ENCODE data around the gene SUGCT. TPM values are rescaled to one million over a fixed set of nuclear protein-coding genes. Genes with fewer than 3 reads are reported as not detected.
"Not testable (repeated sequence)": the region's sequence is repeated elsewhere in the genome, so short reads cannot be mapped to it uniquely, and the experiment has no call there.

Gene SUGCT
- 0.81 TPM for total RNA-seq

DNA sequence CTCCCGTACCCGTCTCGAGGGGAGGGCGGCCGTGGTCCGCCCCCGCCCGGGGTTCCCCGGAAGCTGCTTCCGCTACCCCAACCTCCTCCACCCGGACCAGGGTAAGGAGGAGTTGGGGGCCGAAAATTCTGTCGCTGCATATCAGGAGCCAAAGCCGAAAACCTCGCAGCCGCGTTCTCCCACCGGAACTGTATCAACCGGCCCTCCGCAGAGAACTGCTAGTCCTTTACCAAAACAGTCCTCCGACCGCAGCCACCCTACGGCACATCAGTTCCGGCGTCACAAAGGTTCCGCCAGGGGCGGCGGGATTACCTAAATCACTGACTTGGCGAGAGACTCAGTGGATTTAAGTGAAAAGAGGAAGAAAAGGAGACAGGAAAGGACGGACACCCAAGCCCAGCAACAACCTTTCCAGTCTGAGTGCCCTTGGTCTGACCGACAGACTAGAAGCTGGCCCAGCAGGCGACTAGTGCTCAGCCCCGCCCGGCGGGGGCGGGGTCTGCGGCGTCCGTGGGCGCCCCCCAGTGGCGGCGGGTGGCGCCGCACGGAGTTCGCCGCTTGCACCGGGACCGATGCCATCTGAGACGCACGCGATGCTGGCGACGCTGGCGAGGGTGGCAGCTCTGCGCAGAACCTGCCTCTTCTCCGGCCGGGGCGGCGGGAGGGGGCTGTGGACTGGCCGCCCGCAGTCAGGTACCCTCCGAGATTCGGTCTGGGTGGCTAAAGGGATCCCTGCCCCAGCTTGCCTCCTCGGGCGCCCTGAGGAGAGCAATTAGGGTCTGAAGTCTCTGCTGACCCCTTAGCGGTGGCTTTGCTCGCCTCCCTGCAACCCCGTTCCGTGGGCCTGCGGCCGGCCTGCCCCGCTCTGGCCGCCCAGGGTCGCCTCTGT lies at the start of gene SUGCT, which contains the start of gene MPLKIP:
SUGCT (plus strand) TSS at position 578 of the 889 bp plus-strand sequence.
MPLKIP (minus strand) TSS at position 195 of the 889 bp plus-strand sequence; CDS start at position 140, 55 bp downstream.
- DNase-seq (ENCODE audit: low read depth in 2 of 3, low spot score in 2 of 3): peak; percentile 91 to 94 (median 92)

DNA sequence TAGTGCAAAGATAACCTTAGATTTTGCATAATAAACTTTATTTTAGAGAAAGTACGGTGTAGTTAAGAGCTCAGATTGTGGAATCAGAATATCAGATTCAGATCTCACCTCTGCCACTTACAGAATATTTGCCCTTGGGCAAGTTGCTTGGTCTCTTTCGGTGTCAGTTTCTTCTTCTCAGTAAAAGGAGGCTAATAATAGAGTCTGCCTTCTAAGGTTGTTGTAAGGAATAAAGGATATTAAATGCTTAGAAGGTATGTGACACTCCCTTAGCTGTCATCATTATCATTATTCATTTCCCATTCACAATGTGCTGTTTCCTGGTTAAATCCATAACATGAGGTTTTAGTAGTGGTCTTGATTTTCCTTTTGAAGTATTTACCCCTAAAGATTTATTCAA lies 42.6 kb upstream of the SUGCT start:
- no peak for DNase-seq (ENCODE audit: low read depth in 2 of 3, low spot score in 2 of 3)

DNA sequence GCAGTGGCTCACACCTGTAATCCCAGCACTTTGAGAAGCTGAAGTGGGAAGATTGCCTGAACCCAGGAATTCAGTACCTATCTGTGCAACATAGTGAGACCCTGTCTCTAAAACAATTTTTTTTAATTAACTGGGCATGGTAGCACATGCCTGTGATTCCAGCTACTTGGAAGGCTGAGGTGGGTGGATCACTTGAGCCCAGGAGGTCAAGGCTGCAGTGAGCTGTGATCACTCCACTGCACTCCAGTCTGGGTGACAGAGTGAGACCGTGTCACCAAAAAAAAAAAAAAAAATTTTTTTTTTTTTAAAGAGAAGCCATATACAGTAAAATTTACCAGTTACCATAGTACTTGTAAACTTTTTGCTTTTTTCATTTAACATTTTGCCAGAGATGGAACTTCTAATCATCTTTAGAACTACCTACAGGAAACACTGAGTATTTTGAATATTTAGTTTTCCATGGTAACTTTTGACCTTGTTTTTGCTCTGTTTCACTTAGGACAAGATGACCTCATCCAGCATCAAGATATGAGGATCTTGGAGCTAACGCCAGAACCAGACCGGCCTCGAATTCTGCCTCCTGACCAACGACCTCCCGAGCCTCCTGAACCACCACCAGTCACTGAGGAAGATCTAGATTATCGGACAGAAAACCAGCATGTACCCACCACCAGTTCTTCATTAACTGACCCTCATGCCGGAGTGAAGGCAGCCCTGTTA lies 41.0 kb upstream of the SUGCT start:
- DNase-seq (ENCODE audit: low read depth in 2 of 3, low spot score in 2 of 3): no peak

DNA sequence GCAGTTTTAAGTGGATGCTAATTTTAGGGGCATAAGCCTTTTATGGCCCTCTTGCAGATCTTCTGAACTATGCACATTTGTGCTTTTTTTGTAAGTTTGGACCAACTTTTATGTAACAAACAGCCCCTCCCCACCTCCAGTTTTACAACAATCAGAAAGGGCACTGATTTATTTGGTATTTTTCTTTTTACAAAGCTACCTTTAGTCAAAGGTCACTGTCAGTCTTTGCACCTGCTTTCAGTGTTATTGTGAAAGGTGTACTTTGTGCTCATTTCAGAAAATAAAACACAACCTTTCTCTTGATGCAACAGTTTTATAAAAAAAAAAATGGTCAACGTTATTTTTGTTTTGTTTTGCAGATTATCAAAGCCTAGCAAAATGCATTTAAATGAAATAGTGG lies 39.6 kb upstream of the SUGCT start:
- no peak for DNase-seq (ENCODE audit: low read depth in 2 of 3, low spot score in 2 of 3)

DNA sequence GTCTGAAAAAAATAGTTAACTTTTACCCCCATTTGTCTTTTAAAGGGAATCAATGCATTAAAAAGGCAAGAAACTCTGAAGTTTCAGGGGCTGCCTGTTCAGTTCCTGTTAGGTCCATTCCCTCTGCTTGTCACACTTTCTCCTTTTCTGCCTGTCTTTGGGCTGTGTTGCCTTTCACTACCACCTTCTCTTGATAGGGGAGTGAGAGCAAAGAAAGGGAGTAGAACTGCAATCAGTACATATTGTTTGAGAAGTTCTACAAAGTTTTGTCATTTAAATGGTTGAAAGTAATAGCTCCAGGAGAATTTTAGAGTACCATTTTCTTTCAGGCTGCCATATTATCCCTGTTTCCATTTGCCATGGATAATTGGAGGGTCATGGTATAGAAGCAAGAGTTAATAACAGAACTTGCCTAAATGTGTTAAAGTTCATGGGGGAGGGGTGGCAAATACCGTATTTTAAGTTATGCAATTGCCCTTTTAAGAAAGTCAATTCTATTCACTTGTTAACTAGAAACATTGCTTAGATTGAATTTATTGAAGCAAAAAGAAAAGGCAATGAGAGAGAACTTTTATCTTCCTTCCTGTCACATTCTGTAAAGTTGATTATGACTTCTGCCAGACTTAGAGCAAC lies 39.0 kb upstream of the SUGCT start:
- no peak for DNase-seq (ENCODE audit: low read depth in 2 of 3, low spot score in 2 of 3)

DNA sequence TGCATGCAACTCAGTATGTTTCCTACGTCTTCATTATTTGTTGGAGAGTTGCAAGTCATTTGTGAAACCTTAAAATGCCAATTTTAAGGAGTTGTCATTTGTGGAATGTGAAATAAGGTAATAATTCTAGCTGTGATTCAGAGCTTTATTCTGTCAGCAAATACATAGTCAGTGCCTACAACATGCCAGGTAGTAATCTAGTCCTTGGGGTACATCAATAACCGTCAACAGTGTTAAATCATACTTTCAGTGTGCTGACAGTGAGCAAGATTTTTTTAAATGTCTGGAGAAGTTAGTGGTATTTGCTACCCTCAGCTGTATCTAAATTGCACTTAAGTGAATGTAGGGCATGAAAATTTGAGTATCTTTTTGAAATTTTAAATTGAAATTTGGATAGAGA lies 37.1 kb upstream of the SUGCT start:
- no peak for DNase-seq (ENCODE audit: low read depth in 2 of 3, low spot score in 2 of 3)

DNA sequence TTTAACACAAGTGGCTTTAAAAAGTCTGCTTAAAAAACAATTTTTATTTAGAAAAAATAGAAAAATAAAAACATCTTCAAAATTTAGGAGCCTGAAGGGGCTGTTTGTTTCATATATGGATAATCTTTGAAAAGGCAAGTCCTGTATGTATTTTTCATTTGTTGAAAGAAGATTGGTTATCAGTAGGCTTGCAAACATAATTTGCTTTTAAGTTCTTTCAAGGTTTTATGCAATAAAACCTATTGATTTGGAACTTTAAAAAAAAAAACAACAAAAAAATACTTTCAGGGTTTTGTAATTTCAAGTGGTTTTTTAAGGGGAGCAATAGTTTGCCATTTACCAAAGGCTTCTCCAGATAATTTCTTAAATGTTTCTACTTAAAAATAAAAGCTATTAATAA lies 36.0 kb upstream of the SUGCT start:
- DNase-seq (ENCODE audit: low read depth in 2 of 3, low spot score in 2 of 3): no peak

DNA sequence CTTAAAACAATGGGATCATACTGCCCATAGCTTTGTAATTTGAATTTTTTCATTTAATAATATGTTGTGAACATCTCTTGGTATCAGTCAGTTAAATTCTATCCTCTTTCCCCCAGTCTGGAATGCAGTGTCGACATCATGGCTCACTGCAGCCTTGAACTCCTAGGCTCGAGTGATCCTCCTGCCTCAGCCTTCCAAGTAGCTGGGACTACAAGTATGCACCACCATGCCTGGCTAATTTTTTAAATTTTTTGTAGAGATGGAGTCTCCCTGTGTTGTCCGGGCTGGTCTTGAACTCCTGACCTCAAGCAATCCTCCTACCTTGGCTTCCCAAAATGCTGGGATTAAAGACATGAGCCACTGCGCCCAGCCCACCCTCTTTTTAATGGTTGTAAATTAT lies 35.0 kb upstream of the SUGCT start:
- no peak for DNase-seq (ENCODE audit: low read depth in 2 of 3, low spot score in 2 of 3)

DNA sequence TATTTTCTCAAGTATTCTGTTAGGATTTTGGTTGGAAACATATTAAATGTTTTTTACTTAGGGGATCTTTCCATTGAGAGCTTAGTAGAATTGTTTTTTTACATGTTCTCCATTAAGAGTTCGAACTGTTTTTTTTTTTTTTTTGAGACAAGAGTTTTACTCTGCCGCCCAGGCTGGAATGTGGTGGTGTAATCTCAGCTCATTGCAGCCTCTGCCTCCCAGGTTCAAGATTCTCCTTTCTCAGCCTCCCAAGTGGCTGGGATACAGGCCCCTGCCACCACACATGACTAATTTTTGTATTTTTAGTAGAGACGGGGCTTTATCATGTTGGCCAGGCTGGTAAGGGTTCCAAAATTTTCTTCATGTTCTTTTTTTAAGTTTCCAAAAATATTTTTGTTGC lies 33.6 kb upstream of the SUGCT start:
- no peak for DNase-seq (ENCODE audit: low read depth in 2 of 3, low spot score in 2 of 3)

DNA sequence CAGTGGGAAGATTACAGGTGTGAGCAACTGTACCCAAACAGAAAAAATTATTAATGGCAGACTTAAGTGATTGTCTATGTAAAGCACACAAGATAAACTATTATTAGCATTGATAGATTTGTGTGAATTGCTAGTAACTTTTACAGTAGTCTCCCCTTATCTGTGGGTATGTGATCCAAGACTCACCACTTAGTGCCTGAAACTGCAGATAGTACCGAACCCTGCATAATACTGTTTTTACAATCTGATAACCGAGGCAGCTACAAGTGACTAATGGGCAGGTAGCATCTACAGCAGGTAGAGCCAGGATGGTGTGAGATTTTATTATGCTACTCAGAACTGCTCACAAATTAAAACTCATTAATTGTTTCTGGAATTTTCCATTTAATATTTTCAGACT lies 31.9 kb upstream of the SUGCT start:
- DNase-seq (ENCODE audit: low read depth in 2 of 3, low spot score in 2 of 3): no peak

DNA sequence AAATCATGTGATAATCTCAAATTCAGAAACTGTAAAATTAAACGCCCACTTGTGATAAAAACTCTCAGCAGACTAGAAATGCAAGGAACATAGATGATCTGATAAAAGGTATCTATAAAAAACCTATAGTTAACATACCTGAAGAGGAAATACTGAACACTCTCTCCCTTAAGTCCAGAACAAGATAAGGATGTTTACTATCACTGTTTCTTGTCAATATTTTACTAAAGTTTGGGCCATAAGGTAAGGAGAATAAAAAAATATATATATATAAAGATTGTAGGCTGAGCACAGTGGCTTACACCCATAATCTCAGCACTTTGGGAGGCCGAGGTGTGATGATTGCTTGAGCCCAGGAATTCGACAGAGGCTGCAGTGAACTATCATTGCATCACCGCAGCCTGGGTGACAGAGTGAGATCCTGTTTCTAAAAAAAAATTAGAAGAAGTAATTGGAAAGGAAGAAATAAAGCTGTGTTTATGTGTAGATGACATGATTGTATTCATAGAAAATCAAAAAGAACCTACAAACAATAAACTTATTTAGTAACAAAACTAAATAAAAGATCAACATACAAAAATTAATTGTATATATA lies 28.8 kb upstream of the SUGCT start:
- no peak for DNase-seq (ENCODE audit: low read depth in 2 of 3, low spot score in 2 of 3)

DNA sequence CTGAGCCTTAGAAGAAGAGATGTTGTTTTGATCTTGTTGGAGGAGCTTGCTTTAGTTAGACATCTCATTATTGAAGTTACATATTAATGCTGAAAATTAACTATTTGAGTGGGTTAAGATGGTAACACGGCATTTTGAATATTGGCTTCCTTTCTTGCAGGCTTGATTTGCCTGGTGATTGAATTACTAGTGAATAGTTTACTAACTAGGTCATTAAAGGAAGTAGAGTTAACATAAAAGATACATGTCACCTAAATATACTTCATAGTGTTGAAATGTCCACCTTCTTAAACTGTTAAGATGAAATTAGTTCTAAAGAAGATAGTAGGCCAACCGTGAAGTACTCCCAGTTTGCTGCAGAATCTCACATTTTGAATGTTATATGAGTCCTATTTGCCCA lies 18.9 kb upstream of the SUGCT start:
- no peak for DNase-seq (ENCODE audit: low read depth in 2 of 3, low spot score in 2 of 3)

DNA sequence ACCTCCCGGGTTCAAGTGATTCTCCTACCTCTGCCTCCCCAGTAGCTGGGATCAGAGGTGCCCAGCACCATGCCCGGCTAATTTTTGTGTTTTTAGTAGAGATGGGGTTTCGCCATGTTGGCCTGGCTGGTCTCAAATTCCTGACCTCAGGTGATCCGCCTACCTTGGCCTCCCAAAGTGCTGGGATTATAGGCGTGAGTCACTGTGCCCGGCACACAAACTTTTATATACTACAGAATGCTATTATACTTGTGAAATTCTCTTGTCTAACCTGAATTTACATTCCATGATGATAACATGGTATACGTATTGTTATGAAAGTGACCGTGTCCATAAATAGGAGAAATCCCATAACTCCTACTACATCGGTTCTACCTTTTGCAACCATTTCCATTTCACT lies 17.6 kb upstream of the SUGCT start:
- not testable (repeated sequence) for DNase-seq (ENCODE audit: low read depth in 2 of 3, low spot score in 2 of 3)

DNA sequence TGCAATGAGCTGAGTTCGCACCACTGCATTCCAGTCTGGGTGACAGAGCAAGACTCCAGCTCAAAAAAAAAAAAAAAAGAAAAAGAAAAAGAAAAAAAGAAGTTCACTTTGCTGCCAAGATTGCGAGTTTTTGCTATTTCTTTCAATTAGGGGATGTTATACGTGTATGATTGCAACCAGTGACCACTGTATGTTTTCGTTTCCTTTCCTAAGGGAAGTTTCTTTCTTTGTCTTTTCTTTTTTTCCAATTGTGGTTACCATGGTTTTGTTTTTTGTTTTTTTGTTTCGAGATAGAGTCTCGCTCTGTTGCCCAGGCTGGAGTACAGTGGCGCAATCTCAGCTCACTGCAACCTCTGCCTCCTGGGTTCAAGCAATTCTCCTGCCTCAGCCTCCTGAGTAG lies 16.6 kb upstream of the SUGCT start:
- not testable (repeated sequence) for DNase-seq (ENCODE audit: low read depth in 2 of 3, low spot score in 2 of 3)

DNA sequence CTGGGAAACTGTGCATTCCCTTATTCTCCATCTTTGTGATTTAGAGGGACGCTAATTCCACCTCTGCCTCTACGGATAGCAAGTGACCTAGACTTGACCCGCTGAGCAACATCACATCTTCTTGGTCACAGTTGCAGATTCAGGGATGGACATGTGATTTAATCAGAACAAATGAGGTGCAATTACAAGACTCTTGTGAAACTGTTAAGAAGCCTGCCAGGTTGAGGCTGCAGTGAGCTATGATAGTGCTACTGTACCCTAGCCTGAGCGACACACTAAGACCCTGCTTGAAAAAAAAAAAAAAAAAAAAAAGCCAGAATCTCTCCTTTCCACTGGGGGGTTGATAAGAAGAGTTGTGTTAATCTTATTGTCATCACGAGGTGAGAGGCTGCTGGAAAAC lies 14.8 kb upstream of the SUGCT start:
- no peak for DNase-seq (ENCODE audit: low read depth in 2 of 3, low spot score in 2 of 3)

DNA sequence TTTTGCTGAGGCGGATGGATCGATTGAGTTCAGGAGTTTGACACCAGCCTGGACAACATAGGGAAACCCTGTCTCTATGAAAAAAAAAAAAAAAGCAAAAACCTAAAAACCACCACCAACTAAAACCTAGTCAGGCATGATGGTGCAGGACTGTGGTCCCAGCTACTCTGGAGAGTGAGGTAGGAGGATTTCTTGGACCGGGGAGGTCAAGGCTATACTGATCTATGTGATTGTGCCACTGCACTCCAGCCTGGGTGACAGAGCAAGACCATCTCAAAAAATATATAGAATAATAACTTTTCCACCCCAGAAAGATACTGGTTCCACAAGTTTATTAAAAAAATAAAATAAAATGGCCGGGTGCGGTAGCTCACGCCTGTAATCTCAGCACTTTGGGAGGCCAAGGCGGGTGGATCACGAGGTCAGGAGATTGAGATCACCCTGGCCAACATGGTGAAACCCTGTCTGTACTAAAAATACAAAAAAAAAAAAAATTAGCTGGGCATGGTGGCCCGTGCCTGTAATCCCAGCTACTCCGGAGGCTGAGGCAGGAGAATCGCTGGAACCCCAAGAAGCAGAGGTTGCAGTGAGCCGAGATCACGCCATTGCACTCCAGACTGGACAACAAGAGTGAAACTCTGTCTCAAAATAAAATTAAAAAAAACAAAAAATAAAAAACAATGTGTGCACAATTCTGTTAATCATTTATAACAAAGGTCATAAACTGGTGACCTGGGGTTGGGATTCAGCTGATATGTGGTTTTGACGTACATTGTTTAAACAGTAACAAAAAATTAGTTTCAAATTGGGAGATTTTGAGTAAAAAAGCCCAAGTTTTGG lies 12.5 kb upstream of the SUGCT start:
- not testable (repeated sequence) for DNase-seq (ENCODE audit: low read depth in 2 of 3, low spot score in 2 of 3)

DNA sequence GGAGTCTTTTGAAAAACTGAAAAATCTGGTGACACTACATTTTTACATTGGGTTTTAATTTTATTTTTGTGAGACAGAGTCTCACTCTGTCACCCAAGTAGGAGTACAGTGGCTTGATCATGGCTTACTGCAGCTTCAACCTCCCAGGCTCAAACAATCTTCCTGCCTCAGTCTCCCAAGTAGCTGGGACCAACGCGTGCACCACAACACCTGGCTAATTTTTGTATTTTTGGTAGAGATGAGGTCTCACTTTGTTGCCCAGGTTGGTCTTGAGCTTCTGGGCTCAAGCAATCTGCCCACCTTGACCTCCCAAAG lies 11.9 kb upstream of the SUGCT start:
- DNase-seq (ENCODE audit: low read depth in 2 of 3, low spot score in 2 of 3): no peak

DNA sequence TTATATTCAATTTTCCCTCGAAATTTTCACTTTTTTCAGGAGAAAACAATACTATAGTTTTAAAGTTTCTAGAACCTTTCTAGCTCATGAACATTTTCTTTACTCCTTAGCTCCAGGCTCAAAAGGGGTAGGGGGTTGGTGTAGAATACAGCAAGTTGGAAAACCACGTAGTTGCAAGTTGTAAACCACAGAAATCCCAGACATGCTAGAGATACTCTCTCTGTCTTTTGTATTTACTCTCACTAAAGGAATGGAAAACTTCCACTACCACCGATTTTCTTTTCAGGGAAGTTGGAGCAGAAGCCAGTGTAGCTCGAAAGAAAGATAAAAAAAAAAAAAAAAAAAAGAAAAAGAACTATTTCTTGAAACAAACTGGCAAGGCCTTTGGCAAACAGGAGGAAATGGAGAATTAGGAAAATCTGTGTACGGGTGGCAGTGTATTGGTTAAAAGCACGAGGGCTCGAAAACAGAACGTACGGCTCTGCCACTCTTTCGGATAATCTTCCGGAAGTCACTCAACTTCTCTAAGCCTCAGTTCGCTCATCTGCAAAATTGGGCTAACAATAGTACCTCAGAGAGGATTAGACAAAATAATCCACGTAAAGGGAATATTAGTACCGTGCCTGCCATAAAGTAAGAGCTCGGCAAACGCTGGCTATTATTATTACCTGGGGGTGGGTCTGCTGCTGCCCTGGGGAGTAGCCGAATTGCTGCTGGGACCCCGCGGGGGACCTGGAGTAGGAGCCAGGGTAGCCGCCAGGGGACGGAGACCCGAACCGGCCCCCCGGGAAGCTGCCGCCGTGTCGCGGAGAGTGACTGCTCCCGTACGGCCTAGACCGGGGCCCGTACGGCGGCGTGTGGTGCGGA lies 1.0 kb upstream of the SUGCT start:
- no peak for DNase-seq (ENCODE audit: low read depth in 2 of 3, low spot score in 2 of 3)

DNA sequence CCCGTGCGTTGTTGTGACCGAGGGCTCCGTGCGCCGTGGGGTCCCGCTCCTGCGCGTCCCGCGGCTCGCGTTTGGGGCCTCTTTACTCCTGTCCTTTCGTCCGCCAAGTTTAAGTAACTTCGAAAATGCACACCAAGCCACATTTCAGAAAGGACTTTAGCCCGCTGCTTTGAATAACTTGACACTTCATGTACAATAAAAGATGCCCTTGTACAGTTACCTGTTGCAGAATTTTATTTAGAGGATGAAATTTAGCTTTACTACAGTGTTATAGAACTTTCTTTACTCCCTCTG lies 459 bp downstream of the SUGCT start:
- DNase-seq (ENCODE audit: low read depth in 2 of 3, low spot score in 2 of 3): peak in 1 of 3 donors; percentile 21

DNA sequence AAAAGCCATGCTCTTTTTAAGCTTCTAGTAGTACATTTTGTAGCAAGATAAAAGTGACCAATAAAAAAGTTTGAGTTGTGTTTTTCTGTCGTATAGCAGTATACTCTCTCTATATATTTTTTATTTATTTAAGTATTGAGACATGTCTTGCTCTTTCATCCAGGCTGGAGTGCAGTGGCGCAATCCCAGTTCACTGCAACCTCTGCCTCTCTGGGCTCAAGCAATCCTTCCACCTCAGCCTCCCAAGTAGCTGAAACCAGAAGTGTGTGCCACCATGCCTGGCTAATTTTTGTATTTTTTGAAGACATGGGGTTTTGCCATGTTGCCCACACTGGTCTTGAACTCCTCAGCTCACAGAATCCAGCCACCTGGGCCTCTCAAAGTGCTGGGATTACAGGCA lies 2.8 kb downstream of the SUGCT start:
- no peak for DNase-seq (ENCODE audit: low read depth in 2 of 3, low spot score in 2 of 3)
